Thymus (tissue), 11 donors: ENCODE results near the gene KLC1. TPM values are rescaled to one million over a fixed set of nuclear protein-coding genes. Genes with fewer than 3 reads are reported as not detected.

Source experiments
- DNase-seq, 9 donors: peaks; one replicate each; pipeline ENCODE4 v3.0.0-alpha.2; 2013; ENCODE audit warnings: low spot score in 9 of 9, low read depth in 6 of 9, missing footprints in 1 of 9
- H3K27ac ChIP-seq, 2 donors: one replicate each; pipeline ENCODE4 v1.5.1; 2013; ENCODE audit warnings: control low read depth in 1 of 2, low read depth in 1 of 2, low read length in 1 of 2, mild to moderate bottlenecking in 1 of 2, moderate library complexity in 1 of 2
- H3K27me3 ChIP-seq, 2 donors: one replicate each; pipeline ENCODE4 v1.5.1; 2013; ENCODE audit warnings: low read length in 1 of 2; ENCODE audit not compliant: control insufficient read depth in 2 of 2, insufficient read depth in 1 of 2
- H3K36me3 ChIP-seq, 2 donors: one replicate each; pipeline ENCODE4 v1.5.1; 2013; ENCODE audit warnings: low read length in 1 of 2, mild to moderate bottlenecking in 1 of 2, moderate library complexity in 1 of 2; ENCODE audit not compliant: control insufficient read depth in 2 of 2, insufficient read depth in 2 of 2
- H3K4me1 ChIP-seq, 2 donors: one replicate each; pipeline ENCODE4 v1.5.1; 2013; ENCODE audit warnings: low read length in 2 of 2; ENCODE audit not compliant: control insufficient read depth in 2 of 2, insufficient read depth in 2 of 2
- H3K4me3 ChIP-seq, 2 donors: one replicate each; pipeline ENCODE4 v1.5.1; 2013; ENCODE audit warnings: low read length in 2 of 2, control low read depth in 1 of 2, mild to moderate bottlenecking in 1 of 2
- H3K9me3 ChIP-seq, 2 donors: one replicate each; pipeline ENCODE4 v1.5.1; 2013; ENCODE audit warnings: low read length in 1 of 2, mild to moderate bottlenecking in 1 of 2; ENCODE audit not compliant: control insufficient read depth in 2 of 2, insufficient read depth in 1 of 2
- WGBS: extraction: QIAGEN DNeasy Blood & Tissue Kit; methylation state at CpG from one replicate; pipeline ENCODE4 v1.1.7; 2013; 5-methylcytosine and 5-hydroxymethylcytosine counted together
- polyA plus RNA-seq: library from polyadenylated mRNA; stranded (reverse); fragments of 200-250 nt; gene quantifications from one replicate; pipeline ENCODE4 v1.2.3, GENCODE V29; 2013
- total RNA-seq: library from RNA; stranded (reverse); fragments of 120-200 nt; gene quantifications from one replicate; pipeline ENCODE4 v1.2.4, GENCODE V29; 2013
- donor health status: healthy.

The KLC1 gene
- total and polyA plus RNA-seq, 2 donors: 60.1 to 121 TPM

GRCh38 chr14:103736546-103737431 is 107.8 kb downstream of the KLC1 start:
- Histone ChIP-seq H3K4me3 (no peak overlapping the region), H3K27me3 (no peaks in the 10 kb centered on the region), H3K4me1 (peaks cover 0 to 7% of the 10 kb centered on the region in 2 donors), H3K27ac (no peak overlapping the region), H3K36me3 (peaks cover 21 to 52% of the 10 kb centered on the region in 2 donors), H3K9me3 (no peaks in the 10 kb centered on the region)
- no peak for DNase-seq
- WGBS: 97% methylated on average over 10 of the region's 10 CpGs

- no peak for DNase-seq
- Histone ChIP-seq H3K27me3 (no peaks in the 10 kb centered on the region), H3K9me3 (peaks cover 0 to 2% of the 10 kb centered on the region in 2 donors), H3K36me3 (peaks cover 15 to 45% of the 10 kb centered on the region in 2 donors), H3K4me3 (no peak overlapping the region), H3K27ac (no peak overlapping the region), H3K4me1 (peaks cover 0 to 7% of the 10 kb centered on the region in 2 donors)
- 97% methylated on average over 16 of the region's 16 CpGs for WGBS
Observed at GRCh38 chr14:103737432-103738045, 108.5 kb downstream of the KLC1 start.

- Histone ChIP-seq H3K4me1 (peaks cover 0 to 7% of the 10 kb centered on the region in 2 donors), H3K9me3 (peaks cover 0 to 4% of the 10 kb centered on the region in 2 donors), H3K27me3 (no peaks in the 10 kb centered on the region), H3K4me3 (no peak overlapping the region), H3K27ac (no peak overlapping the region), H3K36me3 (peaks cover 13 to 41% of the 10 kb centered on the region in 2 donors)
- no peak for DNase-seq
- 95% methylated on average over 10 of the region's 10 CpGs for WGBS
Observed at GRCh38 chr14:103738166-103738565, 109.2 kb downstream of the KLC1 start.

GRCh38 chr14:103738701-103739451 is 109.9 kb downstream of the KLC1 start:
- H3K27ac ChIP-seq: no peak overlapping the region

GRCh38 chr14:103739466-103739792 is 110.4 kb downstream of the KLC1 start:
- Histone ChIP-seq H3K4me3 (no peak overlapping the region), H3K36me3 (peaks cover under 1 to 31% of the 10 kb centered on the region in 2 donors), H3K27me3 (no peaks in the 10 kb centered on the region), H3K9me3 (peaks cover 0 to 4% of the 10 kb centered on the region in 2 donors), H3K27ac (no peak overlapping the region), H3K4me1 (peaks cover 0 to 7% of the 10 kb centered on the region in 2 donors)
- DNase-seq: no peak
- 95% methylated on average over 6 of the region's 6 CpGs for WGBS

More at GRCh38 chr14:103738701-103739451, 109.9 kb downstream of the KLC1 start:
- Histone ChIP-seq H3K9me3 (peaks cover 0 to 4% of the 10 kb centered on the region in 2 donors), H3K4me3 (no peak overlapping the region), H3K4me1 (peaks cover 0 to 7% of the 10 kb centered on the region in 2 donors), H3K36me3 (peaks cover 6 to 36% of the 10 kb centered on the region in 2 donors), H3K27me3 (no peaks in the 10 kb centered on the region)
- no peak for DNase-seq
- WGBS: 98% methylated on average over 34 of the region's 34 CpGs

GRCh38 chr14:103739793-103740501 is 110.9 kb downstream of the KLC1 start:
- H3K4me3 ChIP-seq: no peak overlapping the region
- 98% methylated on average over 30 of the region's 30 CpGs for WGBS
- H3K27ac ChIP-seq: no peak overlapping the region
- DNase-seq: no peak
- H3K9me3 ChIP-seq: peaks cover 0 to 4% of the 10 kb centered on the region in 2 donors
- peaks cover 0 to 27% of the 10 kb centered on the region in 2 donors for H3K36me3 ChIP-seq
- peaks cover 0 to 7% of the 10 kb centered on the region in 2 donors for H3K4me1 ChIP-seq
- H3K27me3 ChIP-seq: no peaks in the 10 kb centered on the region

- DNase-seq: no peak
- H3K9me3 ChIP-seq: peaks cover 0 to 4% of the 10 kb centered on the region in 2 donors
- H3K4me3 ChIP-seq: no peak overlapping the region
- WGBS: 89% methylated on average over 14 of the region's 14 CpGs
- H3K36me3 ChIP-seq: peaks cover 0 to 23% of the 10 kb centered on the region in 2 donors
- peaks cover 0 to 7% of the 10 kb centered on the region in 2 donors for H3K4me1 ChIP-seq
- H3K27ac ChIP-seq: no peak overlapping the region
- H3K27me3 ChIP-seq: no peaks in the 10 kb centered on the region
Observed at GRCh38 chr14:103740991-103741689, 112.1 kb downstream of the KLC1 start.

GRCh38 chr14:103741876-103742275 is 112.9 kb downstream of the KLC1 start:
- no peak for DNase-seq
- H3K27me3 ChIP-seq: no peaks in the 10 kb centered on the region
- H3K4me1 ChIP-seq: peaks cover 2 to 12% of the 10 kb centered on the region in 2 donors
- WGBS: 93% methylated on average over 9 of the region's 9 CpGs
- H3K36me3 ChIP-seq: peaks cover 0 to 21% of the 10 kb centered on the region in 2 donors
- H3K4me3 ChIP-seq: no peak overlapping the region
- no peak overlapping the region for H3K27ac ChIP-seq
- H3K9me3 ChIP-seq: peaks cover 0 to 4% of the 10 kb centered on the region in 2 donors
